ENCODE data around the gene NPAS3.

The NPAS3 gene

DNA sequence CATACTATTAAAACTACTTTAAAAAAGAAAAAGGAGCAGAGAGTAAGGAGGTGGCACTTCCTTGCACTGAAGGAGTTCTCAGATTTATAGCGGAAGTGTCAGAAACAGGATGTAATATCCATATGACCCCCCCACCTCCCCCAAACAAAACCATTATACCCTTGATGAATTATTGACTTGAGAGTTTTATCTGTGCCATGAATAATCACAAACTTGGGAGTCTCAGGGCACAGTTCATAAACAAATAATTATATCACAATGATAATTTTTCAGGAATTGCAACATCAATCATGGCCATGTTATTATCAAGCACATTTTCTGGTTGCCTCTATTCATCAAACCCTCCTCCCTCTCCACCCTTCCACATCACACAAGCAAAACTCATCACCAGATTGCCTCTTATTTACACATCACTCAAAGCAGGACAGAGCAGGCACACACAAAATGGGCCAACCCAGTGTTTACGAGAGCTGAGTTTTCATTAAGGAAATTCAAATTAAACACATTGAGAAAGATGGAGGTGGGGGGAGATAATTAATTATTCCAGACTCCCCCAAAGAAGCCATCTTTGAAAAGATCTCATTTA lies 870.8 kb downstream of the NPAS3 start:
- H3K27ac Mint-ChIP-seq (ENCODE audit: low read depth), result no peak overlapping the region
- ATAC-seq (replicated peaks; ENCODE audit: extremely low read depth, poor library complexity, severe bottlenecking) (no peak), DNase-seq (ENCODE audit: low spot score in 2 of 2) (no peak)
- H3K4me3 Mint-ChIP-seq, result no peak overlapping the region
- no peaks in the 10 kb centered on the region for H3K27me3 Mint-ChIP-seq
- H3K9me3 Mint-ChIP-seq, result peaks cover 12% of the 10 kb centered on the region
- no peaks in the 10 kb centered on the region for H3K36me3 Mint-ChIP-seq (ENCODE audit: insufficient read depth)
- H3K4me1 Mint-ChIP-seq, result no peaks in the 10 kb centered on the region

DNA sequence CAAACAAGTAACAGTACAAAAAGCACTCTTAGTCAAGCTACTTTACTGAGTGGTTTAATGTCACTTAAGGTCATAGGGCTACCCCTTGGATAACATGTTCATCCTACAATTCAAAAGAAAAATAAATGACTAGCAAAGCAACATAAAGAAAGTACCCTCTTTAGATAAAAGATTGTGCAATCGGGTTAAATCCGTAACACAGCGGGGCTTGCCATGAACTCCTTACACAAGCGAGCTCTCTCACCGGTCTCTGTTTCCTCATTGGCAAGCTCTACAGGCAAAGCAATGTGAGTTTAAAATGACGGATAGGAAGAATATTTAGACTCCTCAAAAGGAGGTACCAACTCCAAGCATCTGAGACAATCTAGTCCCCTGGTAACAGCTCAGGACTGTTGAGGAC lies 871.6 kb downstream of the NPAS3 start:
- H3K9me3 Mint-ChIP-seq, result peaks cover 12% of the 10 kb centered on the region
- no peak overlapping the region for H3K27ac Mint-ChIP-seq (ENCODE audit: low read depth)
- no peaks in the 10 kb centered on the region for H3K4me1 Mint-ChIP-seq
- H3K27me3 Mint-ChIP-seq, result no peaks in the 10 kb centered on the region
- no peak for ATAC-seq (replicated peaks; ENCODE audit: extremely low read depth, poor library complexity, severe bottlenecking)
- H3K36me3 Mint-ChIP-seq (ENCODE audit: insufficient read depth), result no peaks in the 10 kb centered on the region
- DNase-seq (ENCODE audit: low spot score in 2 of 2), result no peak
- no peak overlapping the region for H3K4me3 Mint-ChIP-seq

DNA sequence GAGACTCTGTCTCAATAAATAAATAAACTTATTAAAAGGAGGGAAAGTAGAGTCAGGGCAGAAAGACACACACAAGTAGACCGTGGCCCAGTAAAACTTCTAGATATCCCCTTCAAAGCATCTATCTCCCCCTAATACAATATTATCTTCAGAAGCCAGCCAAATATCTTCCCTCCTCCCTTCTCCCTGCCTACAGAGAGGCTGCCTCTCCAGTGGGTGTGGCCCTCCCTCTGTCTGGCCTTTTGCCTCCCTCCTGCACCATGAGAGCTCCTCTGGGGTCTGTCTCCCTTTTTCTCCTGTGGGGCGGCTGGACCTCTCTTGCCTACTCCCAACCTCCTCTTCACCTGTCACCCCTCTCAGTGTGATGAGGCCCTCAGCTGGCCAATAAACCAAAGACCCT lies 873.0 kb downstream of the NPAS3 start:
- Mint-ChIP-seq H3K27me3 (no peaks in the 10 kb centered on the region), H3K36me3 (ENCODE audit: insufficient read depth) (no peaks in the 10 kb centered on the region), H3K27ac (ENCODE audit: low read depth) (no peak overlapping the region), H3K4me1 (no peaks in the 10 kb centered on the region), H3K9me3 (peaks cover 12% of the 10 kb centered on the region), H3K4me3 (no peak overlapping the region)
- DNase-seq (ENCODE audit: low spot score in 2 of 2) (no peak), ATAC-seq (replicated peaks; ENCODE audit: extremely low read depth, poor library complexity, severe bottlenecking) (no peak)

DNA sequence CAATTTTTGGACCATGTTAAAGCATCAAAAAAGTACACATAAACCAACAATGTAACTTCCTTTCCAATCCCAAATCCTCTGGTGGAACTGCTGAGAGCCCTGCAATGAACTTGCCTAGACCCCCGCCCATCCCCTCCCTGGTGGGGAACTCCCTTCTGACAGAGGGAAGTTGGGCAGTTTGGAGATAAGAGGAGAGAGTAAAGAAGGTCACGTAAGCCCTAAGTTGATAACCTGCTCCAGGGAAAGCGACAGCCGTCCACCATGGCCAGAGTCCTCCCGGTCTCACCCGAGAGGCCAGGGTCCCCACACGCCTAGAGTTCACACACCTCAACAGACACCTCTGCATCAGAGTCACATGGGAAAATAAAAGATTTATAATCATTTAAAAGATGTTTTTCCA lies 873.5 kb downstream of the NPAS3 start:
- Mint-ChIP-seq H3K27ac (ENCODE audit: low read depth) (no peak overlapping the region), H3K27me3 (no peaks in the 10 kb centered on the region), H3K4me3 (no peak overlapping the region), H3K4me1 (no peaks in the 10 kb centered on the region), H3K36me3 (ENCODE audit: insufficient read depth) (no peaks in the 10 kb centered on the region), H3K9me3 (peaks cover 12% of the 10 kb centered on the region)
- no peak for ATAC-seq (replicated peaks; ENCODE audit: extremely low read depth, poor library complexity, severe bottlenecking)
- DNase-seq (ENCODE audit: low spot score in 2 of 2), result no peak

DNA sequence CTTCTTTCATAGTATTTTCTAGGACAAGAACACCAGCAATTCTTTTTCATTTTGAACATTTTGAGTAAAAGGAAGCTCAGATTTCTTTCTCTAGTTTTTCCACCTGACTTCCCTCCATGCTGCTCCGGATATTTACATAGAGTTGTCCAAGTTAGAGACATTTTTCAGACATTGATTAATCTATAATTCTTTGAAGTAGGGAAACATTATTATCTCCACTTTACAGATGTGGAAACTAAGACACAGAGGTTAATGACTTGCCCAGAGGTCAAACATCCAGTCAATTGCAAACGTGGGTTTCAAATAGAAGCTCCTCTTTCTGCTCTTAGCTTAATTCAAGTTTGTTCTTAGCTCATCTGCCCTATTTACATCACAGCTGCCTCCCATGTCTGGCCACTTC lies 873.9 kb downstream of the NPAS3 start:
- no peaks in the 10 kb centered on the region for H3K4me1 Mint-ChIP-seq
- H3K9me3 Mint-ChIP-seq, result peaks cover 12% of the 10 kb centered on the region
- H3K4me3 Mint-ChIP-seq, result no peak overlapping the region
- no peaks in the 10 kb centered on the region for H3K27me3 Mint-ChIP-seq
- H3K27ac Mint-ChIP-seq (ENCODE audit: low read depth), result no peak overlapping the region
- ATAC-seq (replicated peaks; ENCODE audit: extremely low read depth, poor library complexity, severe bottlenecking) (no peak), DNase-seq (ENCODE audit: low spot score in 2 of 2) (no peak)
- H3K36me3 Mint-ChIP-seq (ENCODE audit: insufficient read depth), result no peaks in the 10 kb centered on the region

DNA sequence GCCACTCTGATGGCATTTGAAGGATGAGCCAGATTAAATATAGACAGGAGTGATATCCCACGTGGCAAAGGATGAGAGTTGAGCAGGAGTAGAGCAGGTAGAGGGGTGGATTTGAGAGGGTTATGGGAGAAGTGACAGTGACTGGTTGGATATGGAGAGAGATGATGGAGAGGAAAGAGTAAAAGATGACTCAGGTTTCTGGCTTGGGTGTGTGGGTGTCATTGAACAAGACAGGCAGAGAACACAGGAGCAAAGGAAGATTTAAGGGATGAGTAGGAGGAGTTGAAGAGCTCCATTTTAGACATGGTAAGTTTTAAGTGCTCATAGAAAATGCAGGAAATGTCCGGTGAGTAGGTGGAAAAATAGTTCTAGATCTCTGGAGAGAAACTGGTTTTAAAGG lies 875.3 kb downstream of the NPAS3 start:
- DNase-seq (ENCODE audit: low spot score in 2 of 2) (no peak), ATAC-seq (replicated peaks; ENCODE audit: extremely low read depth, poor library complexity, severe bottlenecking) (no peak)
- Mint-ChIP-seq H3K4me1 (no peaks in the 10 kb centered on the region), H3K27me3 (no peaks in the 10 kb centered on the region), H3K4me3 (no peak overlapping the region), H3K36me3 (ENCODE audit: insufficient read depth) (no peaks in the 10 kb centered on the region), H3K9me3 (peaks cover 7% of the 10 kb centered on the region), H3K27ac (ENCODE audit: low read depth) (no peak overlapping the region)

DNA sequence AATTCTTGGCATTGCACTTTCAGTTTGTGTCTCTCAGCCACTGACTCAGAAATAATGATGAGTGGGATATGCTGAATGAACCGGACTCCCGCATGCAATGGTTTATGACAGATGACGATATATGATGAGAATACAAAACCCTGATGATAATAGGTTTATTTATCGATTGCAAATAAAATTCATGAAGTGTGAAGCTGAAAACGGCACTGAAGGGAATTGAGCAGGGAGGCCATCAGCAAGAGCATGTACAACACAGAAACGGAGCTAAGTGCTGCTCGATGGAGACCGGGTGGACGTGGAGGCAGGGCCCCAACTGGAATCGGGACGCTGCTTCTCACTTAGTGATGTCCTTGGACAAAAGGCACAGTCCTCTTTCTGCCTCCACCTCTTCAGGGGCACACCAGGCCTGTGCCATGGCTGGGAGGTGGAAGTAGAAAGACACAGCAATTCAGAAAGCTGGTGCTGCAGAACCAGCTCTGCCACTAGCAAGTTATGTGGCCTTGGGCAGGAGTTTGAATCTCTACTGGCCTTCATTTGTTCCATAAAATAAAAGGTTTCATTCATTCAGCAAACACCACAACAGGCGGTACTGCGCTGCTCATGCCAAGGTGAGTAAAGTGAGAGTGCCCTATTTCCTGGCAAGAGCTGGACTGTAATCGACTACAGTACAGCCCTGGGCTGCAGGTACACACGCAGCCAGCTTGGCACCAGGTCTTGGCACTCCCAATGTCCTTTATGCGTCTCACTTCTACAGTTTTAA lies 895.2 kb downstream of the NPAS3 start:
- DNase-seq (ENCODE audit: low spot score in 2 of 2) (no peak), ATAC-seq (replicated peaks; ENCODE audit: extremely low read depth, poor library complexity, severe bottlenecking) (no peak)
- Mint-ChIP-seq H3K9me3 (peaks cover 5% of the 10 kb centered on the region), H3K4me3 (no peak overlapping the region), H3K27ac (ENCODE audit: low read depth) (no peak overlapping the region), H3K4me1 (no peaks in the 10 kb centered on the region), H3K36me3 (ENCODE audit: insufficient read depth) (no peaks in the 10 kb centered on the region), H3K27me3 (no peaks in the 10 kb centered on the region)

DNA sequence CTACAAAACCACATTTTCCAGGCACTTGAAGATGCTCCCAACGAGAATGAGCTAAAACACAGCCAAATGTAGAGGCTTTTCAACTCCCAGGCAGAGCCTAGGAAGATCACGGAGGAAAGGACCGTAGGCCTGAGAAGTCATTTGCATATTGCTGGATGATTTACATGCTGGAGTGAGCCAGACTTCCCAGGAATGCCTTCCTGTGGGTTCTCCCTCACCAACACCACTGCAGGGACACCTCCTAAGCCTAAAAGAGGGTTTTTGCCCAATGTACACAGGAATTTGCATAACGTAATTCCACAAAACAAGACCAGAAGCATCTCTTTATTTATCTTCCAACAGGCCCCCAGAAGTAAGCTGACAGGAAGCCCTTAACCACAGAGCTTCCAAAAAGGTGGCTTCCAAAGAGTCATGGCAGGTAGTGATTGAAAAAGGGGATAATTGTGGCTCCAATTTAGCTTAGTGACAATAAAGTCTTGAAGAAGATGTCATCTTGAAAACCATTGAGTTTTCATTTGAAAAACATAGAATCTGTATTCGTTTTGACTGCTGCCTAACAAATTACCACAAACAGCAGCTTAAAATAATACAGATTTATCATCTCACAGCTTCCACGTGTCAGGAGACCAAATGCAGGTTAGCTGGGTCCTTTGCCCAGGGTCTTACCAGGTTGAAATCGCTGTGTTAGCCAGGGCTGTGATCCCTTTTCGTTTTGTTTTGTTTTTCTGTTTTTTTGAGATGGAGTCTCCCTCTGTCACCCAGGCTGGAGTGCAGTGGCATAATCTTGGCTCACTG lies 896.0 kb downstream of the NPAS3 start:
- peaks cover 5% of the 10 kb centered on the region for H3K9me3 Mint-ChIP-seq
- H3K4me1 Mint-ChIP-seq, result no peaks in the 10 kb centered on the region
- no peaks in the 10 kb centered on the region for H3K27me3 Mint-ChIP-seq
- H3K27ac Mint-ChIP-seq (ENCODE audit: low read depth), result no peak overlapping the region
- ATAC-seq (replicated peaks; ENCODE audit: extremely low read depth, poor library complexity, severe bottlenecking) (no peak), DNase-seq (ENCODE audit: low spot score in 2 of 2) (no peak)
- H3K36me3 Mint-ChIP-seq (ENCODE audit: insufficient read depth), result no peaks in the 10 kb centered on the region
- no peak overlapping the region for H3K4me3 Mint-ChIP-seq

DNA sequence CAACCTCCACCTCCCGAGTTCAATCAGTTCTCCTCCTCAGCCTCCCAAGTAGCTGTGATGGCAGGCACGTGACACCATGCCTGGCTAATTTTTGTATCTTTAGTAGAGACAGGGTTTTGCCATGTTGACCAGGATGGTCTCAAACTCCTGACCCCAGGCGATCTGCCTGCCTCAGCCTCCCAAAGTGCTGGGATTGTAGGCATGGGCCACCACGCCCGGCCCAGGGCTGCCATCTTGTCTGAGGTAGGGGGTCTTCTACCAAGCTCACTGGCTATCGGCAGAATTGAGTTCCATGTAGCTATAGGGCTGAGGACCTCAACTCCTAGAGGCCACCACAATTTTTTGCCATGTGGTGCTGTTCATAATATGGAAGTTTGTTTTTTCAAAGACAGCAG lies 896.6 kb downstream of the NPAS3 start:
- no peak for ATAC-seq (replicated peaks; ENCODE audit: extremely low read depth, poor library complexity, severe bottlenecking)
- Mint-ChIP-seq H3K9me3 (peaks cover 5% of the 10 kb centered on the region), H3K36me3 (ENCODE audit: insufficient read depth) (no peaks in the 10 kb centered on the region), H3K4me1 (no peaks in the 10 kb centered on the region), H3K4me3 (no peak overlapping the region), H3K27ac (ENCODE audit: low read depth) (no peak overlapping the region), H3K27me3 (no peaks in the 10 kb centered on the region)
- no peak for DNase-seq (ENCODE audit: low spot score in 2 of 2)

DNA sequence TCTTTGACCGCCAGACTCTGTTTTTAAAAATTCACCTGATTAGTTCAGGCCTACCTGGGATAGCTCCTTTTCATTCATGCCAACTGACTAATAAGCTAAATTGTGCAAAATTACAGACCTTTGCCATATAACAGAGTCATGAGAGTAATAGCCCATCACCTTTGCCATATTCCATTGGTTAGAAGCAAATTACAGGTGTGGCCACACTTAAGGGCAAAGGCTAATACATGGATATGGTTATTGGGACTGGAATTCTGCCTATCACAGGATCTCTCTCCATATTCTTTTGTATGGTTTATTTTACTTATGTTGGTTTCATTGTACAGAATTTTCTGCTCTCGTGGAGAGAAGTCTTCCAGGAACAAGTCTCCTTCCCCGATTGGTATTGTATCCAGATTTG lies 897.0 kb downstream of the NPAS3 start:
- Mint-ChIP-seq H3K4me3 (no peak overlapping the region), H3K9me3 (peaks cover 5% of the 10 kb centered on the region), H3K36me3 (ENCODE audit: insufficient read depth) (no peaks in the 10 kb centered on the region), H3K27ac (ENCODE audit: low read depth) (no peak overlapping the region), H3K4me1 (no peaks in the 10 kb centered on the region), H3K27me3 (no peaks in the 10 kb centered on the region)
- DNase-seq (ENCODE audit: low spot score in 2 of 2), result no peak
- ATAC-seq (replicated peaks; ENCODE audit: extremely low read depth, poor library complexity, severe bottlenecking), result no peak

DNA sequence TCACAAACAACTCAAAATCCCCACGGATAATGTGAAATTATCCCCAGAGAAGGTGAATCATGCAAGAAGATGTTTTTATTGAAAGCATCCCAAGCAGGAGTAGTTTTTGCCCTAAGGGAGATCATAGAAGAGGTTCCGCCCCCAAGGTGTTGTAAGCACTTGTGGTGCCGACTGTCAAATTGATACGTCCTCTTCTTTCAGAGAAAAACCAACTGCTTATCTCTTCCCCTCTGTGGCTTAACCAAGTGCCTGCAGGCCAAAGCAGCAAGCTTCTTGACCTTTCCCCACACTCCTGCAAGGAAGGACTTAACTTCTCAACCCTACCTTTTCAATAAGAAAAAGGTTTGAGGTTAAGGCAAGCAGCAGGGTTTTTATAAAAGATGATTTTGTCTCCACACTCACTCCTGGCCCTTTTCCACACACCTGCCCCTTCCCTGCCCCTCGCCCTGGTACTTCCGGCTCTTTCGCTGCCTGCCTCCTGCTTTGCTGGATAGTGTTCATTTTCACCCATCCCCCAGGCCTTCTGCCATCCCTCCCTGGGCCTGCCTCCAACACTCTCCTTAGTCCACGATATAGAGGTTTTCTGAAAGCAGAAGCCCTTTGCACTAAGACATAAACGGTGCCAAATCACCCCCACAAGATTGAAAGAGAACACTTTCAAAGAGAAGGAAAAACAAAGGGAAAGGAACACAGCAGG lies 897.7 kb downstream of the NPAS3 start:
- H3K4me1 Mint-ChIP-seq, result no peaks in the 10 kb centered on the region
- DNase-seq (ENCODE audit: low spot score in 2 of 2) (no peak), ATAC-seq (replicated peaks; ENCODE audit: extremely low read depth, poor library complexity, severe bottlenecking) (no peak)
- peaks cover 5% of the 10 kb centered on the region for H3K9me3 Mint-ChIP-seq
- H3K27ac Mint-ChIP-seq (ENCODE audit: low read depth), result no peak overlapping the region
- H3K27me3 Mint-ChIP-seq, result no peaks in the 10 kb centered on the region
- H3K36me3 Mint-ChIP-seq (ENCODE audit: insufficient read depth), result no peaks in the 10 kb centered on the region
- no peak overlapping the region for H3K4me3 Mint-ChIP-seq

DNA sequence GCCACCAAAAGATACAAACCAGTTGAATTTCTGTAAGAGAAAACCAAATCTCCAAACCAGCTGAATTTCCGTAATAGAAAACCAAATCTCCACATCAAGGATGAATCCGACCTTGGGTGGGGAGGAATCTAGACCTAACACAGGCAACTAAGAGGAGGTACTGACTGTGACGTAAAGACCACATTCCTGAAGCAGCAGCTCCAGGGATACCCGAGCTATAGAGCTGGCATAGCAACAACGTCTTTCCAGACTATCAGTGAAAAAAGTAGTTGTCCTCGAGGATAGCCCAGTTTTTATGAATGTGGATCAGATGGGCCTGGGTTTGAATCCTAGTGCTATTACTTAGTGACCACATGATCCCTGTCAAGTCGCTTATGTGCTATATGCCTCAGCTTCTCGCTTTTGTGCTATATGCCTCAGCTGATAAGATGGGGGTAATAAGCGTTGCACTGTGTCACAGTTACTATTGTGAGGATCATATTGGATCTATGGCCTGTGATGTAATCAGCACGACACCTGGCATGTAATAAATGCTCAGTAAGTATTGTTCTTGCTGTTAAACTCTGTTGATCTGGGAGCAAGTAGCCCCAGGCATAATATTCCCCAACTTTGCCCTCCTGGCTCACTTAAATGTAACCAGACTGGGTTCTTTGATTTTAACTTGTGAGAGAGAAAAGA lies 898.4 kb downstream of the NPAS3 start:
- no peak overlapping the region for H3K4me3 Mint-ChIP-seq
- DNase-seq (ENCODE audit: low spot score in 2 of 2) (no peak), ATAC-seq (replicated peaks; ENCODE audit: extremely low read depth, poor library complexity, severe bottlenecking) (no peak)
- no peak overlapping the region for H3K27ac Mint-ChIP-seq (ENCODE audit: low read depth)
- no peaks in the 10 kb centered on the region for H3K36me3 Mint-ChIP-seq (ENCODE audit: insufficient read depth)
- H3K9me3 Mint-ChIP-seq, result peaks cover 5% of the 10 kb centered on the region
- no peaks in the 10 kb centered on the region for H3K4me1 Mint-ChIP-seq
- H3K27me3 Mint-ChIP-seq, result no peaks in the 10 kb centered on the region

All from central memory CD8-positive, alpha-beta T cell (primary cell).